ENCODE measurements around the gene LGR6. TPM values are rescaled to one million over a fixed set of nuclear protein-coding genes. Genes with fewer than 3 reads are reported as not detected.

LGR6 gene
- total and polyA plus RNA-seq, 2 of the 4 experiments (the other 2 are of a cell fraction) = not detected

DNA sequence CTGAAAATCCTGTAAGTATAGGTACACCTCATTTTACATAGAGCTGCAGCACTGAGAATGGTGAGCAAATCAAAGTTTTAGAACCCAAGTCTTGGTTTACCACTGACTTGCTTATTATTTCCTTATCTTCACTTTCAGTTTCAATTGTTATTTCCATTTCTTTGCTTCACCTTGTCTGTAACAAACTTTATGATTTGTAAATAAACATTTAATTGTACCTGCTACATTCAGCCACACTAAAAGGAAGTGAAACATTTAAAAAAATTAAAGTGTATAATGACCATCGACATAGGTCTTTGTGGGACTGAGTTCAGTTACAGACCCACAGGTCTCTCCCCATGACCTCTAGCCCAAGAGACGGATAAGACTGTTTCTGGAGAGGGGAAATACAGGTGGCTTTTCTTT, 34.4 kb downstream of the LGR6 start:
- BruUV-seq (replicated peaks) = no TSS peak
- Histone ChIP-seq H2AK5ac (ENCODE audit: low read depth, low read length) (no peak overlapping the region), H3K4me3 (ENCODE audit: insufficient read depth, low read depth, low read length) (no peak overlapping the region), H2BK120ac (ENCODE audit: low read depth, low read length) (no peak overlapping the region), H4K20me1 (ENCODE audit: insufficient read depth, low read length) (no peaks in the 10 kb centered on the region), H3K56ac (ENCODE audit: extremely low read depth, insufficient read depth, low read length) (no peak overlapping the region), H3K14ac (replicated peaks; ENCODE audit: low read depth, low read length) (no peak overlapping the region), H3K23ac (ENCODE audit: low read depth, low read length) (no peak overlapping the region), H3K36me3 (ENCODE audit: control insufficient read depth, insufficient read depth, low read length) (no peaks in the 10 kb centered on the region), H3K4me2 (ENCODE audit: low read depth, low read length) (no peak overlapping the region), H4K5ac (ENCODE audit: low read depth, low read length) (no peak overlapping the region), H3K4ac (ENCODE audit: low read depth, low read length) (no peak overlapping the region), H3K18ac (ENCODE audit: low read depth, low read length) (no peak overlapping the region), H2BK15ac (ENCODE audit: low read depth, low read length) (no peak overlapping the region), H4K91ac (ENCODE audit: insufficient read depth, low read depth, low read length) (no peak overlapping the region), H3K27me3 (ENCODE audit: control insufficient read depth, insufficient read depth, low read length) (peaks cover 65% of the 10 kb centered on the region), H3K27ac (ENCODE audit: insufficient read depth, low read length) (no peak overlapping the region), H3K79me1 (ENCODE audit: low read depth in 1 of 2, low read length in 2 of 2) (no peaks in the 10 kb centered on the region), H2BK20ac (ENCODE audit: low read depth, low read length) (no peak overlapping the region), H2AFZ (replicated peaks; ENCODE audit: low read length, poor library complexity) (no peak overlapping the region), H3K9me1 (ENCODE audit: insufficient read depth, low read length) (no peaks in the 10 kb centered on the region), H3K9me3 (ENCODE audit: control insufficient read depth, insufficient read depth, low read length) (no peaks in the 10 kb centered on the region), H4K8ac (ENCODE audit: low read depth in 2 of 2, low read length in 2 of 2) (no peak overlapping the region), H3K4me1 (ENCODE audit: control insufficient read depth, insufficient read depth, low read length) (no peaks in the 10 kb centered on the region), H2AK9ac (replicated peaks; ENCODE audit: low read depth, low read length, poor library complexity) (no peak overlapping the region), H2BK5ac (ENCODE audit: low read depth, low read length, poor library complexity, severe bottlenecking) (no peak overlapping the region), H3K9ac (ENCODE audit: low read depth, low read length) (no peak overlapping the region)
- intact Hi-C loops (cut with micrococcal nuclease) (no loop called here), in situ Hi-C loops (cut with MboI; ENCODE audit: low sequenced_read_pairs) (no loop called here), dilution Hi-C loops (cut with HindIII; ENCODE audit: low sequenced_read_pairs, unreplicated experiment) (no loop called here)
- TF ChIP-seq NFE2L2 (IDR thresholded peaks at IDR 0.05; ENCODE audit: low read depth, low read length) (no peak), CHD1 (IDR thresholded peaks at IDR 0.05; ENCODE audit: low read depth, low read length) (no peak), RFX5 (IDR thresholded peaks at IDR 0.05; ENCODE audit: low read depth, low read length) (no peak), MAFK (IDR thresholded peaks at IDR 0.05; ENCODE audit: low read depth, low read length) (no peak), CEBPB (IDR thresholded peaks at IDR 0.05; ENCODE audit: low read depth, low read length) (no peak)
- TF ChIP-seq, protein P1, sequence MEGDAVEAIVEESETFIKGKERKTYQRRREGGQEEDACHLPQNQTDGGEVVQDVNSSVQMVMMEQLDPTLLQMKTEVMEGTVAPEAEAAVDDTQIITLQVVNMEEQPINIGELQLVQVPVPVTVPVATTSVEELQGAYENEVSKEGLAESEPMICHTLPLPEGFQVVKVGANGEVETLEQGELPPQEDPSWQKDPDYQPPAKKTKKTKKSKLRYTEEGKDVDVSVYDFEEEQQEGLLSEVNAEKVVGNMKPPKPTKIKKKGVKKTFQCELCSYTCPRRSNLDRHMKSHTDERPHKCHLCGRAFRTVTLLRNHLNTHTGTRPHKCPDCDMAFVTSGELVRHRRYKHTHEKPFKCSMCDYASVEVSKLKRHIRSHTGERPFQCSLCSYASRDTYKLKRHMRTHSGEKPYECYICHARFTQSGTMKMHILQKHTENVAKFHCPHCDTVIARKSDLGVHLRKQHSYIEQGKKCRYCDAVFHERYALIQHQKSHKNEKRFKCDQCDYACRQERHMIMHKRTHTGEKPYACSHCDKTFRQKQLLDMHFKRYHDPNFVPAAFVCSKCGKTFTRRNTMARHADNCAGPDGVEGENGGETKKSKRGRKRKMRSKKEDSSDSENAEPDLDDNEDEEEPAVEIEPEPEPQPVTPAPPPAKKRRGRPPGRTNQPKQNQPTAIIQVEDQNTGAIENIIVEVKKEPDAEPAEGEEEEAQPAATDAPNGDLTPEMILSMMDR (conservative IDR thresholded peaks at IDR 0.05; ENCODE audit: low read depth, low read length) = no peak
- no CpG with 5 or more reads among the region's 2 CpGs for WGBS, 2 experiments (ENCODE audit: extremely low coverage in 2 of 2, insufficient read length in 1 of 2)
- CTCF ChIA-PET = no interaction called here
- DNase-seq = no peak
- ATAC-seq (ENCODE audit: low read depth) = no peak
- POLR2A ChIA-PET (ENCODE audit: unreplicated experiment) = no interaction called here
